Measurements from ENCODE around the gene EXD3.
"Not testable (repeated sequence)": the region's sequence is repeated elsewhere in the genome, so short reads cannot be mapped to it uniquely, and the experiment has no call there.

EXD3 gene

GRCh38 chr9:137411645-137412380, 11.1 kb downstream of the EXD3 start:
- DNase-seq (ENCODE audit: low read depth in 2 of 2, low spot score in 1 of 2), result peak in 1 of 2 donors; percentile 21

GRCh38 chr9:137411260-137411644, 11.7 kb downstream of the EXD3 start:
- no peak for DNase-seq (ENCODE audit: low read depth in 2 of 2, low spot score in 1 of 2)

GRCh38 chr9:137410891-137411249, 12.1 kb downstream of the EXD3 start:
- DNase-seq (ENCODE audit: low read depth in 2 of 2, low spot score in 1 of 2), result no peak

GRCh38 chr9:137410236-137410890, 12.6 kb downstream of the EXD3 start:
- not testable (repeated sequence) for DNase-seq (ENCODE audit: low read depth in 2 of 2, low spot score in 1 of 2)

GRCh38 chr9:137409515-137409914, 13.4 kb downstream of the EXD3 start:
- DNase-seq (ENCODE audit: low read depth in 2 of 2, low spot score in 1 of 2), result no peak

GRCh38 chr9:137408651-137409405, 14.1 kb downstream of the EXD3 start:
- no peak for DNase-seq (ENCODE audit: low read depth in 2 of 2, low spot score in 1 of 2)

- no peak for DNase-seq (ENCODE audit: low read depth in 2 of 2, low spot score in 1 of 2)
Observed at GRCh38 chr9:137407590-137408300, 15.2 kb downstream of the EXD3 start.

- peak in 1 of 2 donors; percentile 21 for DNase-seq (ENCODE audit: low read depth in 2 of 2, low spot score in 1 of 2)
Observed at GRCh38 chr9:137406876-137407589, 15.9 kb downstream of the EXD3 start.

- DNase-seq (ENCODE audit: low read depth in 2 of 2, low spot score in 1 of 2), result no peak
Observed at GRCh38 chr9:137406085-137406760, 16.7 kb downstream of the EXD3 start.

- no peak for DNase-seq (ENCODE audit: low read depth in 2 of 2, low spot score in 1 of 2)
Observed at GRCh38 chr9:137405677-137406081, 17.3 kb downstream of the EXD3 start.

- no peak for DNase-seq (ENCODE audit: low read depth in 2 of 2, low spot score in 1 of 2)
Observed at GRCh38 chr9:137404961-137405567, 17.9 kb downstream of the EXD3 start.

GRCh38 chr9:137403269-137403668, 19.7 kb downstream of the EXD3 start:
- DNase-seq (ENCODE audit: low read depth in 2 of 2, low spot score in 1 of 2), result no peak

- DNase-seq (ENCODE audit: low read depth in 2 of 2, low spot score in 1 of 2), result no peak
Observed at GRCh38 chr9:137402746-137403145, 20.2 kb downstream of the EXD3 start.

GRCh38 chr9:137398561-137399468, 24.1 kb downstream of the EXD3 start:
- DNase-seq (ENCODE audit: low read depth in 2 of 2, low spot score in 1 of 2), result no peak

GRCh38 chr9:137397675-137398423, 25.1 kb downstream of the EXD3 start:
- no peak for DNase-seq (ENCODE audit: low read depth in 2 of 2, low spot score in 1 of 2)

GRCh38 chr9:137396634-137397367, 26.2 kb downstream of the EXD3 start:
- no peak for DNase-seq (ENCODE audit: low read depth in 2 of 2, low spot score in 1 of 2)

GRCh38 chr9:137396227-137396626, 26.7 kb downstream of the EXD3 start:
- DNase-seq (ENCODE audit: low read depth in 2 of 2, low spot score in 1 of 2), result no peak

GRCh38 chr9:137395666-137396010, 27.3 kb downstream of the EXD3 start:
- DNase-seq (ENCODE audit: low read depth in 2 of 2, low spot score in 1 of 2), result no peak
